GM12878 (cell line): ENCODE measurements around the gene GORASP1. TPM values are rescaled to one million over a fixed set of nuclear protein-coding genes. Genes with fewer than 3 reads are reported as not detected.

Experiments used
- ATAC-seq: fragments of 200-7000 bp; cut with Tn5 transposase; 3 replicates; pipeline ENCODE4 v1.9.1; 2020; ENCODE audit warnings: mild to moderate bottlenecking, moderate library complexity
- BruUV-seq: library from RNA; stranded (reverse); fragments of 400-500 nt; replicated peaks from 2 replicates; lab custom pipeline; 2021; lab: Mats Ljungman, UMichigan
- CTCF ChIA-PET: fragments of 300-600 bp; sonication (Branson Sonifier 250); formaldehyde crosslinking; extraction: SDS; loops from one replicate; lab custom pipeline; 2021; ENCODE audit warnings: inconsistent platforms; lab: Yijun Ruan, JAX
- POLR2A ChIA-PET: fragments of 350-600 bp; formaldehyde crosslinking; extraction: SDS; loops from one replicate; lab custom pipeline; 2021; ENCODE audit warnings: inconsistent platforms; lab: Charles Lee
- RAD21 ChIA-PET: fragments of 300-600 bp; sonication (Branson Sonifier 250); formaldehyde crosslinking; loops from one replicate; lab custom pipeline; 2023; ENCODE audit warnings: antibody characterized with exemption; ENCODE audit not compliant: unreplicated experiment; lab: Charles Lee
- SMC1A ChIA-PET: fragments of 300-600 bp; sonication (Branson Sonifier 250); formaldehyde crosslinking; loops from one replicate; lab custom pipeline; 2023; ENCODE audit not compliant: unreplicated experiment, uncharacterized antibody; lab: Charles Lee
- DNase-seq: peaks from one replicate; pipeline ENCODE4 v3.0.0-alpha.2; 2011; ENCODE audit warnings: low read depth, low spot score
- FAIRE-seq: peaks from 3 replicates; lab custom pipeline; 2011; peaks lifted over from hg19 to GRCh38; lab: Jason Lieb, UNC
- H2AFZ ChIP-seq: 2 replicates; pipeline ENCODE4 v1.6.0; 2011; ENCODE audit warnings: low read depth, low read length, control low read depth; ENCODE audit not compliant: control insufficient read depth
- H3K27ac ChIP-seq: 2 replicates; pipeline ENCODE4 v1.5.1; 2011; ENCODE audit warnings: control low read depth; ENCODE audit not compliant: control insufficient read depth, insufficient read depth
- H3K27me3 ChIP-seq, 2 experiments: replicated peaks in 1 of 2; 2 replicates each; pipeline versions ENCODE4 v1.6.0 to v1.6.1; 2011; ENCODE audit warnings: low read length in 1 of 2; ENCODE audit not compliant: control insufficient read depth in 2 of 2, insufficient read depth in 2 of 2
- H3K36me3 ChIP-seq, 2 experiments: 2 replicates each; pipeline ENCODE4 v1.5.1; 2011; ENCODE audit warnings: low read length in 1 of 2; ENCODE audit not compliant: control insufficient read depth in 2 of 2, insufficient read depth in 2 of 2
- H3K4me1 ChIP-seq: 2 replicates; pipeline ENCODE4 v1.6.1; 2011; ENCODE audit warnings: mild to moderate bottlenecking, low read length, moderate library complexity, mixed read lengths; ENCODE audit not compliant: control insufficient read depth, insufficient read depth
- H3K4me2 ChIP-seq: 2 replicates; pipeline ENCODE4 v1.6.0; 2011; ENCODE audit warnings: control low read depth; ENCODE audit not compliant: control insufficient read depth, insufficient read depth
- H3K4me3 ChIP-seq: fragments of 200-600 bp; sonication (generic); 2 replicates; pipeline ENCODE4 v1.5.1; 2016
- H3K79me2 ChIP-seq: 2 replicates; pipeline ENCODE4 v1.6.0; 2011; ENCODE audit warnings: low read length; ENCODE audit not compliant: control insufficient read depth, insufficient read depth
- H3K9ac ChIP-seq: 2 replicates; pipeline ENCODE4 v1.8.0; 2011; ENCODE audit warnings: low read length, control low read depth, mixed read lengths; ENCODE audit not compliant: control insufficient read depth, insufficient read depth
- H3K9me3 ChIP-seq: replicated peaks from 3 replicates; pipeline ENCODE4 v1.5.1; 2011; ENCODE audit warnings: mild to moderate bottlenecking, low read length; ENCODE audit not compliant: control insufficient read depth, insufficient read depth
- H4K20me1 ChIP-seq: 2 replicates; pipeline ENCODE4 v1.6.0; 2011; ENCODE audit not compliant: control insufficient read depth, insufficient read depth
- BHLHE40 ChIP-seq, 2 experiments: fragments of 450-650 bp in 1 of 2; IDR thresholded peaks; 2 replicates each; pipeline ENCODE4 v1.6.1; 2011 to 2017; ENCODE audit warnings: low read depth in 2 of 2, borderline replicate concordance in 1 of 2, improper control_type of control experiment in 1 of 2, low read length in 1 of 2, mild to moderate bottlenecking in 1 of 2
- CEBPB ChIP-seq, 2 experiments: fragments of 150-350 bp in 1 of 2; IDR thresholded peaks; 2 replicates each; pipeline ENCODE4 v1.6.1; 2012 to 2014; ENCODE audit warnings: low read depth in 2 of 2, low read length in 2 of 2, borderline replicate concordance in 1 of 2, inconsistent platforms in 1 of 2
- CREB1 ChIP-seq: IDR thresholded peaks from 2 replicates; pipeline ENCODE4 v1.6.1; 2012; ENCODE audit warnings: low read depth, mild to moderate bottlenecking, inconsistent platforms
- ESRRA ChIP-seq: IDR thresholded peaks from 2 replicates; pipeline ENCODE4 v1.6.1; 2012; ENCODE audit warnings: mild to moderate bottlenecking, low read length, improper control_type of control experiment
- KLF5 ChIP-seq: fragments of 450-650 bp; IDR thresholded peaks from 2 replicates; pipeline ENCODE4 v1.6.1; 2014; ENCODE audit warnings: mild to moderate bottlenecking; ENCODE audit not compliant: partially characterized antibody
- MXI1 ChIP-seq: fragments of 150-350 bp; IDR thresholded peaks from 2 replicates; pipeline ENCODE4 v1.6.1; 2011; ENCODE audit warnings: low read depth, mild to moderate bottlenecking, inconsistent platforms, low read length, improper control_type of control experiment
- PAX8 ChIP-seq: fragments of 450-650 bp; IDR thresholded peaks from 2 replicates; pipeline ENCODE4 v1.6.1; 2017; ENCODE audit warnings: mild to moderate bottlenecking, moderate library complexity
- SMAD5 ChIP-seq: IDR thresholded peaks from 2 replicates; pipeline ENCODE4 v1.6.1; 2016; ENCODE audit warnings: antibody characterized with exemption, low read depth
- SMC3 ChIP-seq: IDR thresholded peaks from 2 replicates; pipeline ENCODE4 v1.6.1; 2011; ENCODE audit warnings: low read length, improper control_type of control experiment, borderline replicate concordance
- ZNF207 ChIP-seq: fragments of 450-650 bp; IDR thresholded peaks from 2 replicates; pipeline ENCODE4 v1.6.1; 2014; ENCODE audit warnings: antibody characterized with exemption, mild to moderate bottlenecking, borderline replicate concordance
- WGBS: methylation state at CpG from one replicate; pipeline ENCODE4 v1.1.6; 2016; ENCODE audit warnings: low lambda C conversion rate; ENCODE audit not compliant: insufficient replicate concordance, insufficient coverage; ENCODE audit errors: missing lambda C conversion rate; 5-methylcytosine and 5-hydroxymethylcytosine counted together
- in situ Hi-C: fragments of 300-500 bp; cut with MboI; formaldehyde crosslinking; loops from 9 replicates; pipeline ENCODE4 v1.14.3; 2018; ENCODE audit warnings: mixed read lengths
- intact Hi-C: fragments of 100-400 bp; cut with micrococcal nuclease; formaldehyde crosslinking; loops from one replicate; pipeline ENCODE4 v1.14.2; 2022; ENCODE audit not compliant: unreplicated experiment
- polyA plus RNA-seq, 11 experiments: library from polyadenylated mRNA; depleted of rRNA in 4 of 11; unstranded in 6 of 11; stranded (reverse) in 5 of 11; fragments of >200 nt; fragmentation: Nextera tagmentation in 4 of 11; fragmentation: Illumina TruSeq in 1 of 11; extraction: Ambion mirVana in 4 of 11; extraction: Trizol in 1 of 11; gene quantifications; 1 replicate in 1 of 11; 2 replicates in 10 of 11; pipeline versions ENCODE4 v1.2.1 to v1.2.3, GENCODE V29; 2011 to 2016; ENCODE audit warnings: inconsistent platforms in 2 of 11, missing spikeins in 2 of 11, low read depth in 1 of 11
- total RNA-seq, 4 experiments: library from RNA; depleted of rRNA in 3 of 4; stranded (reverse); fragments of >200 nt in 3 of 4; fragmentation: Illumina TruSeq in 1 of 4; extraction: Trizol in 1 of 4; gene quantifications; 2 replicates each; pipeline versions ENCODE4 v1.2.1 to v1.2.3, GENCODE V29; 2013 to 2021
- TF ChIP-seq, protein P1 (sequence below): fragments of 450-650 bp; formaldehyde crosslinking; IDR thresholded peaks from 2 replicates; pipeline ENCODE4 v1.5.0; 2022; ENCODE audit warnings: mild to moderate bottlenecking, missing genetic modification characterization
- TF ChIP-seq, protein P2 (sequence below): fragments of 450-650 bp; IDR thresholded peaks from 2 replicates; pipeline ENCODE4 v1.6.1; 2014; ENCODE audit warnings: mild to moderate bottlenecking
- TF ChIP-seq, protein P3 (sequence below): fragments of 450-650 bp; conservative IDR thresholded peaks from 2 replicates; pipeline ENCODE4 v1.6.1; 2017; ENCODE audit warnings: mild to moderate bottlenecking, moderate library complexity
- TF ChIP-seq, protein P4 (sequence below): fragments of 450-650 bp; IDR thresholded peaks from 2 replicates; pipeline ENCODE4 v1.6.1; 2017; ENCODE audit warnings: borderline replicate concordance

The GORASP1 gene
- total and polyA plus RNA-seq, 10 of the 15 experiments (the other 5 are each of a cell fraction or from before 2014, with no cell fraction given), result 3.6 to 32.7 (median 23.2) TPM

DNA sequence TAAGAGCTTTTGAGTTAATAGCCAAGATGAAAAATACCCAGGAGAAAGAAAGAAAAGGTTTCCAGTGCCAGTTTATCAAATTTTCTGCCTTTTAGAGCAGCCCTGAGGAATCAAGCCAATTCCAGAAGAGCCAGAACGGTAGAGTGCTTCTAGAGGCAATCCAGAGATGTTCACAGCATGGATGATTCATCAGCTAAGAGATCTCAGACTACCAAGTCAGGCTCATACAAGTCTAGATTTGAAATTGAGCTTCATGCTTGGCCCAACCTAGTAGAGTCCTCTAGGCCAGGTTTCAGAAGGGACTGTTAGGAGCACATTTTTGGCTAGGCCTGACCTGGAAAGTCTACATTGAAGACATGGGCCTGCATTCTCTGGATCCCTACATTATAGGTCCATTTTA, 40.1 kb downstream of the GORASP1 start:
- CTCF ChIA-PET, result interaction anchor here (2.1 kb wide), 1 partner anchor 221 kb away, joined by 9 read pairs; no protein-coding TSS in a partner anchor
- H3K9ac ChIP-seq, result no peak overlapping the region
- BruUV-seq, result no TSS peak
- TF ChIP-seq, protein P1, sequence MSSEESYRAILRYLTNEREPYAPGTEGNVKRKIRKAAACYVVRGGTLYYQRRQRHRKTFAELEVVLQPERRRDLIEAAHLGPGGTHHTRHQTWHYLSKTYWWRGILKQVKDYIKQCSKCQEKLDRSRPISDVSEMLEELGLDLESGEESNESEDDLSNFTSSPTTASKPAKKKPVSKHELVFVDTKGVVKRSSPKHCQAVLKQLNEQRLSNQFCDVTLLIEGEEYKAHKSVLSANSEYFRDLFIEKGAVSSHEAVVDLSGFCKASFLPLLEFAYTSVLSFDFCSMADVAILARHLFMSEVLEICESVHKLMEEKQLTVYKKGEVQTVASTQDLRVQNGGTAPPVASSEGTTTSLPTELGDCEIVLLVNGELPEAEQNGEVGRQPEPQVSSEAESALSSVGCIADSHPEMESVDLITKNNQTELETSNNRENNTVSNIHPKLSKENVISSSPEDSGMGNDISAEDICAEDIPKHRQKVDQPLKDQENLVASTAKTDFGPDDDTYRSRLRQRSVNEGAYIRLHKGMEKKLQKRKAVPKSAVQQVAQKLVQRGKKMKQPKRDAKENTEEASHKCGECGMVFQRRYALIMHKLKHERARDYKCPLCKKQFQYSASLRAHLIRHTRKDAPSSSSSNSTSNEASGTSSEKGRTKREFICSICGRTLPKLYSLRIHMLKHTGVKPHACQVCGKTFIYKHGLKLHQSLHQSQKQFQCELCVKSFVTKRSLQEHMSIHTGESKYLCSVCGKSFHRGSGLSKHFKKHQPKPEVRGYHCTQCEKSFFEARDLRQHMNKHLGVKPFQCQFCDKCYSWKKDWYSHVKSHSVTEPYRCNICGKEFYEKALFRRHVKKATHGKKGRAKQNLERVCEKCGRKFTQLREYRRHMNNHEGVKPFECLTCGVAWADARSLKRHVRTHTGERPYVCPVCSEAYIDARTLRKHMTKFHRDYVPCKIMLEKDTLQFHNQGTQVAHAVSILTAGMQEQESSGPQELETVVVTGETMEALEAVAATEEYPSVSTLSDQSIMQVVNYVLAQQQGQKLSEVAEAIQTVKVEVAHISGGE (CRISPR knock-in tag), result no peak
- TF ChIP-seq MXI1, result no peak
- no peak for TF ChIP-seq PAX8
- no peak for TF ChIP-seq KLF5
- TF ChIP-seq BHLHE40 (IDR thresholded peaks at IDR 0.05; ENCODE audit: borderline replicate concordance in 1 of 2, low read depth in 2 of 2, low read length in 1 of 2), result no peak
- no peak for TF ChIP-seq ESRRA
- TF ChIP-seq CEBPB (IDR thresholded peaks at IDR 0.05; ENCODE audit: borderline replicate concordance in 1 of 2, low read depth in 2 of 2, low read length in 2 of 2), result no peak
- TF ChIP-seq, protein P2, sequence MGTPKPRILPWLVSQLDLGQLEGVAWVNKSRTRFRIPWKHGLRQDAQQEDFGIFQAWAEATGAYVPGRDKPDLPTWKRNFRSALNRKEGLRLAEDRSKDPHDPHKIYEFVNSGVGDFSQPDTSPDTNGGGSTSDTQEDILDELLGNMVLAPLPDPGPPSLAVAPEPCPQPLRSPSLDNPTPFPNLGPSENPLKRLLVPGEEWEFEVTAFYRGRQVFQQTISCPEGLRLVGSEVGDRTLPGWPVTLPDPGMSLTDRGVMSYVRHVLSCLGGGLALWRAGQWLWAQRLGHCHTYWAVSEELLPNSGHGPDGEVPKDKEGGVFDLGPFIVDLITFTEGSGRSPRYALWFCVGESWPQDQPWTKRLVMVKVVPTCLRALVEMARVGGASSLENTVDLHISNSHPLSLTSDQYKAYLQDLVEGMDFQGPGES, result no peak
- no peak for TF ChIP-seq CREB1
- TF ChIP-seq ZNF207, result no peak
- no peak for TF ChIP-seq SMAD5
- TF ChIP-seq SMC3, result no peak
- TF ChIP-seq, protein P3, sequence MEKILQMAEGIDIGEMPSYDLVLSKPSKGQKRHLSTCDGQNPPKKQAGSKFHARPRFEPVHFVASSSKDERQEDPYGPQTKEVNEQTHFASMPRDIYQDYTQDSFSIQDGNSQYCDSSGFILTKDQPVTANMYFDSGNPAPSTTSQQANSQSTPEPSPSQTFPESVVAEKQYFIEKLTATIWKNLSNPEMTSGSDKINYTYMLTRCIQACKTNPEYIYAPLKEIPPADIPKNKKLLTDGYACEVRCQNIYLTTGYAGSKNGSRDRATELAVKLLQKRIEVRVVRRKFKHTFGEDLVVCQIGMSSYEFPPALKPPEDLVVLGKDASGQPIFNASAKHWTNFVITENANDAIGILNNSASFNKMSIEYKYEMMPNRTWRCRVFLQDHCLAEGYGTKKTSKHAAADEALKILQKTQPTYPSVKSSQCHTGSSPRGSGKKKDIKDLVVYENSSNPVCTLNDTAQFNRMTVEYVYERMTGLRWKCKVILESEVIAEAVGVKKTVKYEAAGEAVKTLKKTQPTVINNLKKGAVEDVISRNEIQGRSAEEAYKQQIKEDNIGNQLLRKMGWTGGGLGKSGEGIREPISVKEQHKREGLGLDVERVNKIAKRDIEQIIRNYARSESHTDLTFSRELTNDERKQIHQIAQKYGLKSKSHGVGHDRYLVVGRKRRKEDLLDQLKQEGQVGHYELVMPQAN, result no peak
- TF ChIP-seq, protein P4, sequence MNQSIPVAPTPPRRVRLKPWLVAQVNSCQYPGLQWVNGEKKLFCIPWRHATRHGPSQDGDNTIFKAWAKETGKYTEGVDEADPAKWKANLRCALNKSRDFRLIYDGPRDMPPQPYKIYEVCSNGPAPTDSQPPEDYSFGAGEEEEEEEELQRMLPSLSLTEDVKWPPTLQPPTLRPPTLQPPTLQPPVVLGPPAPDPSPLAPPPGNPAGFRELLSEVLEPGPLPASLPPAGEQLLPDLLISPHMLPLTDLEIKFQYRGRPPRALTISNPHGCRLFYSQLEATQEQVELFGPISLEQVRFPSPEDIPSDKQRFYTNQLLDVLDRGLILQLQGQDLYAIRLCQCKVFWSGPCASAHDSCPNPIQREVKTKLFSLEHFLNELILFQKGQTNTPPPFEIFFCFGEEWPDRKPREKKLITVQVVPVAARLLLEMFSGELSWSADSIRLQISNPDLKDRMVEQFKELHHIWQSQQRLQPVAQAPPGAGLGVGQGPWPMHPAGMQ, result no peak
- intact Hi-C loops, result no loop called here
- POLR2A ChIA-PET, result no interaction called here
- no peaks in the 10 kb centered on the region for H3K4me1 ChIP-seq
- DNase-seq (no peak), ATAC-seq (no peak), FAIRE-seq (no peak)
- H3K4me2 ChIP-seq, result no peak overlapping the region
- no peaks in the 10 kb centered on the region for H4K20me1 ChIP-seq
- no peak overlapping the region for H3K4me3 ChIP-seq
- 29% methylated on average over 1 of the region's 1 CpG for WGBS
- H3K9me3 ChIP-seq, result no peaks in the 10 kb centered on the region
- in situ Hi-C loops, result no loop called here
- H3K36me3 ChIP-seq, result peaks cover 0 to 8% of the 10 kb centered on the region in 2 experiments; a peak in 2 of 4 replicates
- H3K79me2 ChIP-seq, result no peaks in the 10 kb centered on the region
- H3K27ac ChIP-seq, result no peak overlapping the region
- H3K27me3 ChIP-seq, result no peaks in the 10 kb centered on the region
- H2AFZ ChIP-seq, result no peak overlapping the region
- RAD21 ChIA-PET, result no interaction called here
- SMC1A ChIA-PET, result interaction anchor here (1.3 to 1.4 kb wide), 2 partner anchors 10 to 11 kb away, joined by 3 to 6 read pairs; no protein-coding TSS in a partner anchor
